Measurements from ENCODE around the gene AP3D1. TPM values are rescaled to one million over a fixed set of nuclear protein-coding genes. Genes with fewer than 3 reads are reported as not detected.

The AP3D1 gene
- total RNA-seq, 4 donors from 2014 or later: 71.0 to 139 (median 99.0) TPM

- H3K27me3 ChIP-seq: no peaks in the 10 kb centered on the region
- peaks cover 0 to 3% of the 10 kb centered on the region in 2 donors for H3K4me1 ChIP-seq
- in situ Hi-C loops (cut with MboI; ENCODE audit: low sequenced_read_pairs in 4 of 4) (loop anchor here in 1 of 4 donors (10.0 kb wide), 1 partner anchor 145 kb away; no protein-coding TSS in a partner anchor), intact Hi-C loops (cut with DNase I; ENCODE audit: low total_unique reads) (no loop called here)
- no peak overlapping the region for H3K27ac ChIP-seq
- peaks cover 0 to 38% of the 10 kb centered on the region in 2 donors for H3K36me3 ChIP-seq
- TF ChIP-seq POLR2A (IDR thresholded peaks at IDR 0.05): no peak
- no peak for TF ChIP-seq CTCF (IDR thresholded peaks at IDR 0.05 in 4 of 5, conservative IDR thresholded peaks at IDR 0.05 in 1 of 5)
- H3K4me3 ChIP-seq: no peak overlapping the region
- H3K9me3 ChIP-seq: no peaks in the 10 kb centered on the region
- ATAC-seq: no peak
- DNase-seq: no peak
Observed at GRCh38 chr19:2079865-2080301, 71.5 kb downstream of the AP3D1 start.

- intact Hi-C loops (cut with DNase I; ENCODE audit: low total_unique reads) (no loop called here), in situ Hi-C loops (cut with MboI; ENCODE audit: low sequenced_read_pairs in 4 of 4) (loop anchor here in 1 of 4 donors (10.0 kb wide), 1 partner anchor 144 kb away; no protein-coding TSS in a partner anchor)
- Histone ChIP-seq H3K9me3 (no peaks in the 10 kb centered on the region), H3K4me3 (no peak overlapping the region), H3K27ac (no peak overlapping the region), H3K4me1 (peaks cover 0 to 3% of the 10 kb centered on the region in 2 donors), H3K36me3 (peaks cover 0 to 45% of the 10 kb centered on the region in 2 donors), H3K27me3 (no peaks in the 10 kb centered on the region)
- no peak for TF ChIP-seq CTCF (IDR thresholded peaks at IDR 0.05 in 4 of 5, conservative IDR thresholded peaks at IDR 0.05 in 1 of 5)
- TF ChIP-seq POLR2A (IDR thresholded peaks at IDR 0.05): no peak
- ATAC-seq: no peak
- DNase-seq: no peak
Observed at GRCh38 chr19:2079076-2079864, 72.1 kb downstream of the AP3D1 start.

- peaks cover 0 to 57% of the 10 kb centered on the region in 2 donors for H3K36me3 ChIP-seq
- in situ Hi-C loops (cut with MboI; ENCODE audit: low sequenced_read_pairs in 4 of 4): loop anchor here in 1 of 4 donors (10.0 kb wide), 1 partner anchor 143 kb away; no protein-coding TSS in a partner anchor
- H3K9me3 ChIP-seq: no peaks in the 10 kb centered on the region
- TF ChIP-seq POLR2A (IDR thresholded peaks at IDR 0.05): no peak
- TF ChIP-seq CTCF (IDR thresholded peaks at IDR 0.05 in 4 of 5, conservative IDR thresholded peaks at IDR 0.05 in 1 of 5): no peak
- H3K4me3 ChIP-seq: no peak overlapping the region
- H3K4me1 ChIP-seq: no peaks in the 10 kb centered on the region
- intact Hi-C loops (cut with DNase I; ENCODE audit: low total_unique reads): no loop called here
- no peak overlapping the region for H3K27ac ChIP-seq
- ATAC-seq (no peak), DNase-seq (no peak)
- H3K27me3 ChIP-seq: no peaks in the 10 kb centered on the region
Observed at GRCh38 chr19:2077833-2078619, 73.3 kb downstream of the AP3D1 start.

GRCh38 chr19:2077398-2077797 lies 74.0 kb downstream of the AP3D1 start:
- H3K4me3 ChIP-seq: no peak overlapping the region
- DNase-seq: no peak
- TF ChIP-seq CTCF (IDR thresholded peaks at IDR 0.05 in 4 of 5, conservative IDR thresholded peaks at IDR 0.05 in 1 of 5) (no peak), POLR2A (IDR thresholded peaks at IDR 0.05) (no peak)
- intact Hi-C loops (cut with DNase I; ENCODE audit: low total_unique reads): no loop called here
- no peak for ATAC-seq
- H3K4me1 ChIP-seq: no peaks in the 10 kb centered on the region
- in situ Hi-C loops (cut with MboI; ENCODE audit: low sequenced_read_pairs in 4 of 4): loop anchor here in 1 of 4 donors (10.0 kb wide), 1 partner anchor 143 kb away; no protein-coding TSS in a partner anchor
- H3K27me3 ChIP-seq: no peaks in the 10 kb centered on the region
- H3K9me3 ChIP-seq: no peaks in the 10 kb centered on the region
- no peak overlapping the region for H3K27ac ChIP-seq
- H3K36me3 ChIP-seq: peaks cover 0 to 63% of the 10 kb centered on the region in 2 donors
